Type B pancreatic cell (in vitro differentiated cells): ENCODE results near the gene PACRG. TPM values are rescaled to one million over a fixed set of nuclear protein-coding genes. Genes with fewer than 3 reads are reported as not detected.

Source experiments
- DNase-seq: peaks from one replicate; pipeline ENCODE4 v3.0.0; 2021; ENCODE audit warnings: mixed read lengths; ENCODE audit not compliant: unreplicated experiment; ENCODE audit errors: extremely low spot score
- H3K27ac Mint-ChIP-seq: 2 replicates; pipeline ENCODE4 v1.8.0; 2021; ENCODE audit warnings: mild to moderate bottlenecking, mixed read lengths
- H3K27me3 Mint-ChIP-seq: 2 replicates; pipeline ENCODE4 v1.8.0; 2021; ENCODE audit warnings: mixed read lengths
- H3K36me3 Mint-ChIP-seq: 2 replicates; pipeline ENCODE4 v1.8.0; 2021; ENCODE audit warnings: mixed read lengths
- H3K4me1 Mint-ChIP-seq: one replicate; pipeline ENCODE4 v1.8.0; 2021; ENCODE audit warnings: mixed read lengths; ENCODE audit not compliant: unreplicated experiment
- H3K4me3 Mint-ChIP-seq: 2 replicates; pipeline ENCODE4 v1.8.0; 2021; ENCODE audit warnings: mild to moderate bottlenecking, mixed read lengths
- H3K9me3 Mint-ChIP-seq: 2 replicates; pipeline ENCODE4 v1.8.0; 2021; ENCODE audit warnings: mixed read lengths
- CTCF ChIP-seq: fragments of 200-600 bp; sonication (generic); conservative IDR thresholded peaks from 2 replicates; pipeline ENCODE4 v1.5.0; 2021; ENCODE audit warnings: antibody characterized with exemption, mild to moderate bottlenecking
- total RNA-seq: library from RNA; stranded (reverse); gene quantifications from 2 replicates; pipeline ENCODE4 v1.2.1, GENCODE V29; 2021; ENCODE audit warnings: low replicate concordance

The PACRG gene
- total RNA-seq, 1 donor from 2014 or later = 5.6 TPM

DNA sequence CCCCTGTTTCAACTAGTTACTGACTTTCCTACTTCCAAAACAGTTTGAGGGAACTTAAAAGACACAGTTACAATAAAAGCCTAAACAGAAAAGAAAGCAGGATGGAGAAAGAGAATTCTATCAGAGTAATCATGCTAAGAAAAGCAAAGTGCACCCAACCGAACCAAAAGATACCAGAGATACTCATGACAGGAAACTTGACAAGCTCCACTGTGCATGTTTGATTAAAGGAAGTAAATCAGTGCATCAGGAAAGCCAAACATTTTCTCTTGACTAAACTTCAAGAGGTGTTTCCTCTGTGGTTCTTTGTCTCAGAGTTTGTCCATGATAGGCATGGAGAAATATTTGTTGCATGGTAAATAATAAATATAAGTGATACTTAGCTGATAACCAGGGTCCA is 138.9 kb downstream of the PACRG start:
- H3K36me3 Mint-ChIP-seq = no peaks in the 10 kb centered on the region
- DNase-seq = no peak
- H3K27ac Mint-ChIP-seq = no peak overlapping the region
- no peaks in the 10 kb centered on the region for H3K4me1 Mint-ChIP-seq
- H3K4me3 Mint-ChIP-seq = no peak overlapping the region
- H3K27me3 Mint-ChIP-seq = no peaks in the 10 kb centered on the region
- no peaks in the 10 kb centered on the region for H3K9me3 Mint-ChIP-seq
- no peak for TF ChIP-seq CTCF

DNA sequence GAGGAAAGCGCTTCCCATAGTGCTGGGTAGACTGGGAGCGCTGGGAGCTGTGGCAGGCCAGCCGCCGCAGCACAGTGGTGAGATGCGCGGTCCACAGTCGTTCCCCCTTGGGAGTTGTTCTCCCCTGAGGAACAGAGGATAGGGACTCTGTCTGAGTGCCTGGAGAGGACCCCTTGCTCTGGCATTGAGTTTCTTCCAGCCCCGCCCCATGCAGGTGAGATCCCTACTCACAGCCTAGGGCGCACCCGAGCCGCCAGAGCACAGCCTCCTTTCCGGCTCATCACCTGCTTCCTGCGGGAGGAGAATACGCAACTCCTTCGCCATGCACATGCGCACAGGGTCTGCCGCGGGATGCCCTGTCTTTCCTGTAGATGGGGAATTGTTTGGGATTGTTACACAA is 140.6 kb downstream of the PACRG start:
- H3K4me3 Mint-ChIP-seq = no peak overlapping the region
- no peaks in the 10 kb centered on the region for H3K27me3 Mint-ChIP-seq
- no peaks in the 10 kb centered on the region for H3K9me3 Mint-ChIP-seq
- no peak for DNase-seq
- TF ChIP-seq CTCF = no peak
- no peaks in the 10 kb centered on the region for H3K4me1 Mint-ChIP-seq
- H3K36me3 Mint-ChIP-seq = no peaks in the 10 kb centered on the region
- no peak overlapping the region for H3K27ac Mint-ChIP-seq

GRCh38 chr6:162871966-162872365 is 144.2 kb downstream of the PACRG start:
- TF ChIP-seq CTCF = no peak
- H3K4me3 Mint-ChIP-seq = no peak overlapping the region
- no peaks in the 10 kb centered on the region for H3K36me3 Mint-ChIP-seq
- H3K27me3 Mint-ChIP-seq = no peaks in the 10 kb centered on the region
- H3K27ac Mint-ChIP-seq = no peak overlapping the region
- no peaks in the 10 kb centered on the region for H3K9me3 Mint-ChIP-seq
- H3K4me1 Mint-ChIP-seq = no peaks in the 10 kb centered on the region
- no peak for DNase-seq

GRCh38 chr6:162873537-162873936 is 145.8 kb downstream of the PACRG start:
- TF ChIP-seq CTCF = no peak
- Mint-ChIP-seq H3K4me1 (no peaks in the 10 kb centered on the region), H3K27me3 (no peaks in the 10 kb centered on the region), H3K9me3 (no peaks in the 10 kb centered on the region), H3K27ac (no peak overlapping the region), H3K36me3 (no peaks in the 10 kb centered on the region), H3K4me3 (no peak overlapping the region)
- DNase-seq = no peak

DNA sequence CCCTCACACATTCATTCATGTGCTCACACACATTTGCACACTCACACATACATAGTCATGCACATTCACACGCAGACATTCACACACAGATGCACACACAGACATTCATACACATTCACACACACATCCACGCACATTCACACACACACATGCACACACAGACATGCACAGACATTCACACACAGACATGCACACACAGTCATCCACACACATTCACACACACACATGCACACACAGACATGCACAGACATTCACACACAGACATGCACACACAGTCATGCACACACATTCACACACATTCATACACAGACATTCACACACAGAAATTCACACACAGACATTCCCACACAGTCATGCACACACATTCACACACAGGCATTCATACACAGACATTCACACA is 147.3 kb downstream of the PACRG start:
- Mint-ChIP-seq H3K4me3 (no peak overlapping the region), H3K9me3 (no peaks in the 10 kb centered on the region), H3K36me3 (no peaks in the 10 kb centered on the region), H3K27ac (no peak overlapping the region), H3K4me1 (no peaks in the 10 kb centered on the region), H3K27me3 (no peaks in the 10 kb centered on the region)
- DNase-seq = no peak
- no peak for TF ChIP-seq CTCF
